Upper lobe of left lung (tissue), 4 donors: ENCODE data around the gene GATD1.

Experiments
- CTCF ChIP-seq, 6 experiments: fragments of 450-650 bp in 4 of 6; fragments of 200-600 bp in 2 of 6; sonication (generic) in 2 of 6; IDR thresholded peaks; one replicate each; pipeline ENCODE4 v1.5.1; 2016 to 2019; ENCODE audit warnings: antibody characterized with exemption in 6 of 6
- POLR2A ChIP-seq, 4 donors: fragments of 450-650 bp; IDR thresholded peaks; one replicate each; pipeline ENCODE4 v1.5.1; 2016 to 2017; ENCODE audit warnings: antibody characterized with exemption in 4 of 4, mild to moderate bottlenecking in 2 of 4
- POLR2AphosphoS5 ChIP-seq, 2 donors: sonication (generic); formaldehyde crosslinking; IDR thresholded peaks; one replicate each; pipeline ENCODE4 v1.5.1; 2017; ENCODE audit warnings: antibody characterized with exemption in 2 of 2

- TF ChIP-seq CTCF (IDR thresholded peaks at IDR 0.05) = no peak
- no peak for TF ChIP-seq POLR2A (IDR thresholded peaks at IDR 0.05)
- TF ChIP-seq POLR2AphosphoS5 (IDR thresholded peaks at IDR 0.05) = no peak
Observed at GRCh38 chr11:816433-816779, 39.1 kb upstream of the GATD1 start.
